ENCODE results near the gene ENSA. TPM values are rescaled to one million over a fixed set of nuclear protein-coding genes. Genes with fewer than 3 reads are reported as not detected.

Gene ENSA
- total RNA-seq, 1 experiment from 2014 or later, result 207 TPM

- intact Hi-C loops (cut with micrococcal nuclease; ENCODE audit: unreplicated experiment), result loop anchor here (5.0 kb wide), 1 partner anchor 35 kb away; the partner anchor contains the start of gene MCL1
These were observed 17.4 kb downstream of the ENSA start for GRCh38 chr1:150612014-150612345.

DNA sequence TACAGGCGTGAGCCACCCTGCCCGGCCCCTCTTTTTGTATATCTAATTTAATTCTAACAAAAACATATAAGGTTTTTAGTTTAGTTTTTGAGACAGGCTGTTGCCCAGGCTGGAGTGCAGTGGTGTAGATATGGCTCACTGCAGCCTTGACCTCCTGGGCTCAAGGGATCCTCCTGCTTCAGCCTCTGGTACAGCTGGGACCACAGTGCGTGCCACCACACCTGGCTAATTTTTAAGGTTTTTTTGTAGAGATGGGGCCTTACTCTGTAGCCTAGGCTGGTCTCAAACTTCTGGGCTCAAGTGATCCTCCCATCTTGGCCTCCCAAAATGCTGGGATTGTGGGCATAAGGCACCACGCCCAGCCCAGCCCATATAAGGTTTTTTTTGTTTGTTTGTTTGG, 18.8 kb downstream of the ENSA start:
- Histone ChIP-seq H3K9me3 (ENCODE audit: control insufficient read depth, insufficient read depth, low read depth, low read length) (no peaks in the 10 kb centered on the region), H3K4me1 (ENCODE audit: control insufficient read depth, insufficient read depth, low read length) (peaks cover 17% of the 10 kb centered on the region), H3K4me3 (ENCODE audit: low read depth in 2 of 2, low read length in 2 of 2) (no peak overlapping the region), H3K27ac (ENCODE audit: low read length) (no peak overlapping the region), H3K36me3 (ENCODE audit: control insufficient read depth, insufficient read depth, low read length) (no peaks in the 10 kb centered on the region), H3K27me3 (ENCODE audit: control insufficient read depth, insufficient read depth, low read length) (no peaks in the 10 kb centered on the region)
- intact Hi-C loops (cut with micrococcal nuclease; ENCODE audit: unreplicated experiment), result loop anchor here (5.0 kb wide), 1 partner anchor 33 kb away; the partner anchor contains the start of gene MCL1
- POLR2A ChIA-PET, result interaction anchor here (0.6 kb wide), 1 partner anchor 688 kb away, joined by 13 read pairs; no protein-coding TSS in a partner anchor
- ATAC-seq, result no peak
- CTCF ChIA-PET, result no interaction called here
- no peak for DNase-seq (ENCODE audit: low read depth, low spot score)
- no TSS peak for BruUV-seq (replicated peaks)
- TF ChIP-seq CTCF (IDR thresholded peaks at IDR 0.05) (no peak), TCF7L2 (IDR thresholded peaks at IDR 0.05; ENCODE audit: low read depth, low read length) (no peak)
- in situ Hi-C loops (cut with HindIII; ENCODE audit: low pct_unique_long_range_greater_than_20kb, low sequenced_read_pairs), result no loop called here

More at GRCh38 chr1:150612014-150612345, 17.4 kb downstream of the ENSA start:
- ChIA-PET POLR2A (interaction anchor here (0.7 kb wide), 1 partner anchor 32 kb away, joined by 7 read pairs; no protein-coding TSS in a partner anchor), CTCF (no interaction called here)
- no peak overlapping the region for H3K27ac ChIP-seq (ENCODE audit: low read length)
- DNase-seq (ENCODE audit: low read depth, low spot score) (no peak), ATAC-seq (no peak)
- no peaks in the 10 kb centered on the region for H3K27me3 ChIP-seq (ENCODE audit: control insufficient read depth, insufficient read depth, low read length)
- H3K9me3 ChIP-seq (ENCODE audit: control insufficient read depth, insufficient read depth, low read depth, low read length), result no peaks in the 10 kb centered on the region
- in situ Hi-C loops (cut with HindIII; ENCODE audit: low pct_unique_long_range_greater_than_20kb, low sequenced_read_pairs), result no loop called here
- TF ChIP-seq POLR2AphosphoS5 (IDR thresholded peaks at IDR 0.05; ENCODE audit: low read depth, low read length) (no peak), TCF7L2 (IDR thresholded peaks at IDR 0.05; ENCODE audit: low read depth, low read length) (no peak), CTCF (IDR thresholded peaks at IDR 0.05) (no peak), REST (IDR thresholded peaks at IDR 0.05; ENCODE audit: insufficient read depth in 1 of 2, low read depth in 2 of 2, low read length in 1 of 2) (no peak), SIN3A (IDR thresholded peaks at IDR 0.05; ENCODE audit: borderline replicate concordance, insufficient read depth, low read depth, low read length) (no peak)
- no peaks in the 10 kb centered on the region for H3K36me3 ChIP-seq (ENCODE audit: control insufficient read depth, insufficient read depth, low read length)
- BruUV-seq (replicated peaks), result no TSS peak
- no peak overlapping the region for H3K4me3 ChIP-seq (ENCODE audit: low read depth in 2 of 2, low read length in 2 of 2)
- H3K4me1 ChIP-seq (ENCODE audit: control insufficient read depth, insufficient read depth, low read length), result peaks cover 20% of the 10 kb centered on the region

Measured in Panc1 (cell line).